NCI-H128 (cell line): ENCODE results near the gene PLA2G2E.
"Not testable (repeated sequence)": the region's sequence is repeated elsewhere in the genome, so short reads cannot be mapped to it uniquely, and the experiment has no call there.

ENCODE experiments used
- DNase-seq: peaks from one replicate; lab custom pipeline; 2025; ENCODE audit not compliant: unreplicated experiment; lab: John Stamatoyannopoulos, UW

Gene PLA2G2E

GRCh38 chr1:19884312-19884711 lies 39.1 kb downstream of the PLA2G2E start:
- DNase-seq: no peak

- DNase-seq: peak; percentile 99
These were observed 41.0 kb downstream of the PLA2G2E start, which contains the start of gene OTUD3 for GRCh38 chr1:19882111-19883071. TSS of gene OTUD3 (plus strand) at chr1:19882395. CDS start at chr1:19882514, 119 bp downstream.

GRCh38 chr1:19880841-19881240 lies 42.6 kb downstream of the PLA2G2E start:
- not testable (repeated sequence) for DNase-seq

- DNase-seq: no peak
These were observed 43.8 kb downstream of the PLA2G2E start for GRCh38 chr1:19879661-19880060.

- no peak for DNase-seq
These were observed 44.2 kb downstream of the PLA2G2E start for GRCh38 chr1:19879227-19879626.

GRCh38 chr1:19878637-19878985 lies 44.8 kb downstream of the PLA2G2E start:
- DNase-seq: no peak

- no peak for DNase-seq
These were observed 45.4 kb downstream of the PLA2G2E start for GRCh38 chr1:19877821-19878636.

- DNase-seq: no peak
These were observed 46.2 kb downstream of the PLA2G2E start for GRCh38 chr1:19877181-19877750.

- peak; percentile 17 for DNase-seq
These were observed 51.2 kb downstream of the PLA2G2E start for GRCh38 chr1:19872190-19872589.
